WERI-Rb-1 (cell line): ENCODE measurements around the gene RLN3.
A peak's percentile ranks its signal among the peaks of the same experiment; 100 is the strongest.
"Not testable (repeated sequence)": the region's sequence is repeated elsewhere in the genome, so short reads cannot be mapped to it uniquely, and the experiment has no call there.

Experiments
- DNase-seq: peaks from one replicate; pipeline ENCODE4 v3.0.0-alpha.2; 2020
- H3K27ac ChIP-seq: fragments of 250-450 bp; sonication (Bioruptor Pico); 2 replicates; pipeline ENCODE4 v1.5.1; 2020; ENCODE audit warnings: mild to moderate bottlenecking, moderate library complexity
- H3K27me3 ChIP-seq: fragments of 250-450 bp; sonication (Bioruptor Pico); 2 replicates; pipeline ENCODE4 v1.5.1; 2021; ENCODE audit warnings: mild to moderate bottlenecking, low read depth, moderate library complexity; ENCODE audit not compliant: insufficient read depth, severe bottlenecking
- H3K36me3 ChIP-seq: fragments of 250-450 bp; sonication (Bioruptor Pico); 2 replicates; pipeline ENCODE4 v1.5.1; 2020; ENCODE audit warnings: mild to moderate bottlenecking, moderate library complexity
- H3K4me3 ChIP-seq: 2 replicates; pipeline ENCODE4 v1.5.1; 2011; ENCODE audit warnings: low read depth, mild to moderate bottlenecking, control low read depth, low read length
- H3K9me3 ChIP-seq: fragments of 250-450 bp; sonication (Bioruptor Pico); 2 replicates; pipeline ENCODE4 v1.5.1; 2021; ENCODE audit warnings: mild to moderate bottlenecking, moderate library complexity; ENCODE audit not compliant: severe bottlenecking
- CTCF ChIP-seq: IDR thresholded peaks from 2 replicates; pipeline ENCODE4 v1.5.1; 2011; ENCODE audit warnings: low read depth, mild to moderate bottlenecking, control low read depth, inconsistent platforms, low read length

The RLN3 gene

GRCh38 chr19:14022469-14022868 is 5.5 kb upstream of the RLN3 start:
- Histone ChIP-seq H3K9me3 (no peaks in the 10 kb centered on the region), H3K36me3 (no peaks in the 10 kb centered on the region), H3K4me3 (no peak overlapping the region), H3K27me3 (no peaks in the 10 kb centered on the region), H3K27ac (no peak overlapping the region)
- no peak for DNase-seq
- TF ChIP-seq CTCF = no peak

GRCh38 chr19:14023404-14024235 is 4.3 kb upstream of the RLN3 start:
- no peaks in the 10 kb centered on the region for H3K9me3 ChIP-seq
- H3K36me3 ChIP-seq = no peaks in the 10 kb centered on the region
- H3K4me3 ChIP-seq = no peak overlapping the region
- DNase-seq = peak; percentile 55
- H3K27me3 ChIP-seq = no peaks in the 10 kb centered on the region
- no peak overlapping the region for H3K27ac ChIP-seq
- no peak for TF ChIP-seq CTCF

- H3K27me3 ChIP-seq, H3K4me3 ChIP-seq, H3K36me3 ChIP-seq, DNase-seq, H3K9me3 ChIP-seq, H3K27ac ChIP-seq: not testable (repeated sequence)
These were observed 1.2 kb upstream of the RLN3 start for GRCh38 chr19:14026652-14027192.

GRCh38 chr19:14028901-14029300 is 953 bp downstream of the RLN3 start:
- no peak for TF ChIP-seq CTCF
- no peaks in the 10 kb centered on the region for H3K9me3 ChIP-seq
- no peak overlapping the region for H3K27ac ChIP-seq
- no peak overlapping the region for H3K4me3 ChIP-seq
- peak; percentile 38 for DNase-seq
- H3K27me3 ChIP-seq = no peaks in the 10 kb centered on the region
- no peaks in the 10 kb centered on the region for H3K36me3 ChIP-seq

- Histone ChIP-seq H3K4me3 (peak overlapping the region; percentile 84), H3K27ac (no peak overlapping the region; the same call in 1 of the 2 replicates)
These were observed 3.2 kb downstream of the RLN3 start for GRCh38 chr19:14030997-14031718.

More at GRCh38 chr19:14030997-14031718, 3.2 kb downstream of the RLN3 start:
- DNase-seq = no peak
- no peaks in the 10 kb centered on the region for H3K9me3 ChIP-seq
- no peaks in the 10 kb centered on the region for H3K27me3 ChIP-seq
- no peaks in the 10 kb centered on the region for H3K36me3 ChIP-seq
- no peak for TF ChIP-seq CTCF
